A549 (cell line): Measurements from ENCODE around the gene TSC22D1. TPM values are rescaled to one million over a fixed set of nuclear protein-coding genes. Genes with fewer than 3 reads are reported as not detected.
"Not testable (repeated sequence)": the region's sequence is repeated elsewhere in the genome, so short reads cannot be mapped to it uniquely, and the experiment has no call there.

Experiments
- ATAC-seq, 2 experiments: fragments of 200-7000 bp in 1 of 2; fragments of >200 bp in 1 of 2; cut with Nextera tagmentation in 1 of 2; cut with Tn5 transposase in 1 of 2; 3 replicates each; pipeline versions ENCODE4 v1.8.0 to v1.9.1; 2018 to 2020; ENCODE audit warnings: mild to moderate bottlenecking in 1 of 2, moderate library complexity in 1 of 2
- CTCF ChIA-PET: fragments of 300-600 bp; sonication (Branson Sonifier 250); formaldehyde crosslinking; extraction: SDS; loops from one replicate; lab custom pipeline; 2021; ENCODE audit warnings: antibody characterized with exemption, inconsistent platforms; lab: Yijun Ruan, JAX
- POLR2A ChIA-PET: fragments of 350-600 bp; formaldehyde crosslinking; extraction: SDS; loops from one replicate; lab custom pipeline; 2021; ENCODE audit warnings: antibody characterized with exemption, inconsistent platforms; lab: Yijun Ruan, JAX
- DNase-seq, 2 experiments: peaks; one replicate each; pipeline versions ENCODE4 v3.0.0 to v3.0.0-alpha.2; 2011 to 2016; ENCODE audit warnings: low read depth in 1 of 2, low spot score in 1 of 2
- FAIRE-seq: peaks from 2 replicates; lab custom pipeline; 2011; peaks lifted over from hg19 to GRCh38; lab: Jason Lieb, UNC
- H3K27ac ChIP-seq, 2 experiments: fragments of >200 bp; sonication (Bioruptor Twin); formaldehyde crosslinking; 3 replicates each; pipeline ENCODE4 v1.5.1; 2016 to 2017
- H3K4me1 ChIP-seq: fragments of >200 bp; sonication (Bioruptor Twin); formaldehyde crosslinking; 3 replicates; pipeline ENCODE4 v1.6.1; 2016
- H3K4me2 ChIP-seq: fragments of >200 bp; sonication (Bioruptor Twin); formaldehyde crosslinking; 3 replicates; pipeline ENCODE4 v1.6.1; 2016
- H3K4me3 ChIP-seq: fragments of >200 bp; sonication (Bioruptor Twin); formaldehyde crosslinking; 3 replicates; pipeline ENCODE4 v1.5.1; 2016
- H3K9me3 ChIP-seq: fragments of >200 bp; sonication (Bioruptor Twin); formaldehyde crosslinking; 3 replicates; pipeline ENCODE4 v1.6.1; 2016
- CEBPB ChIP-seq, 2 experiments: fragments of >200 bp in 1 of 2; sonication (Bioruptor Twin) in 1 of 2; formaldehyde crosslinking in 1 of 2; IDR thresholded peaks; 2 replicates each; pipeline ENCODE4 v1.6.1; 2012 to 2016
- CHD2 ChIP-seq: fragments of 150-350 bp; IDR thresholded peaks from 2 replicates; pipeline ENCODE4 v1.6.1; 2014; ENCODE audit warnings: low read length; ENCODE audit not compliant: partially characterized antibody
- CHD4 ChIP-seq: fragments of 200-600 bp; sonication (generic); IDR thresholded peaks from 2 replicates; pipeline ENCODE4 v1.6.1; 2016; ENCODE audit warnings: antibody characterized with exemption, mild to moderate bottlenecking, borderline replicate concordance
- EP300 ChIP-seq, 2 experiments: fragments of >200 bp; sonication (Bioruptor Twin); formaldehyde crosslinking; IDR thresholded peaks; 2 replicates in 1 of 2; 3 replicates in 1 of 2; pipeline ENCODE4 v1.6.1; 2016 to 2017
- HEYL ChIP-seq: fragments of 250-450 bp; sonication (Bioruptor Pico); IDR thresholded peaks from 2 replicates; pipeline ENCODE4 v1.8.0; 2021; ENCODE audit warnings: mild to moderate bottlenecking, moderate library complexity
- HOXA7 ChIP-seq: fragments of 250-450 bp; sonication (Bioruptor Pico); IDR thresholded peaks from 2 replicates; pipeline ENCODE4 v1.5.0; 2020; ENCODE audit warnings: mild to moderate bottlenecking, moderate library complexity
- HOXB13 ChIP-seq: fragments of 250-450 bp; sonication (Bioruptor Pico); IDR thresholded peaks from 2 replicates; pipeline ENCODE4 v1.5.0; 2020; ENCODE audit warnings: low read depth, mild to moderate bottlenecking, moderate library complexity
- KDM1A ChIP-seq: fragments of 200-600 bp; sonication (generic); IDR thresholded peaks from 2 replicates; pipeline ENCODE4 v1.6.1; 2016; ENCODE audit warnings: low read depth, mild to moderate bottlenecking
- KDM5A ChIP-seq: fragments of 200-600 bp; sonication (generic); IDR thresholded peaks from 2 replicates; pipeline ENCODE4 v1.6.1; 2016; ENCODE audit warnings: antibody characterized with exemption, mild to moderate bottlenecking
- MAFK ChIP-seq: fragments of 450-650 bp; IDR thresholded peaks from 2 replicates; pipeline ENCODE4 v1.6.1; 2014; ENCODE audit not compliant: partially characterized antibody
- MAZ ChIP-seq: fragments of 150-350 bp; IDR thresholded peaks from 2 replicates; pipeline ENCODE4 v1.6.1; 2014; ENCODE audit warnings: antibody characterized with exemption, low read depth, low read length, borderline replicate concordance
- NFE2L2 ChIP-seq: fragments of 150-350 bp; conservative IDR thresholded peaks from 2 replicates; pipeline ENCODE4 v1.6.1; 2014; ENCODE audit warnings: low read length
- NPAS2 ChIP-seq: fragments of 250-450 bp; sonication (Bioruptor Pico); IDR thresholded peaks from 2 replicates; pipeline ENCODE4 v1.8.0; 2022; ENCODE audit warnings: mild to moderate bottlenecking, moderate library complexity, borderline replicate concordance
- PHF8 ChIP-seq: fragments of 200-600 bp; sonication (generic); IDR thresholded peaks from 2 replicates; pipeline ENCODE4 v1.6.1; 2016; ENCODE audit warnings: low read depth, mild to moderate bottlenecking, antibody characterized with exemption, moderate library complexity, borderline replicate concordance
- POLR2A ChIP-seq: IDR thresholded peaks from 2 replicates; pipeline ENCODE4 v1.6.1; 2012; ENCODE audit warnings: mild to moderate bottlenecking, low read length
- RARB ChIP-seq: fragments of 250-450 bp; sonication (Bioruptor Pico); IDR thresholded peaks from 2 replicates; pipeline ENCODE4 v1.8.0; 2021; ENCODE audit warnings: mild to moderate bottlenecking, moderate library complexity
- SMC3 ChIP-seq: fragments of >200 bp; sonication (Bioruptor Twin); formaldehyde crosslinking; IDR thresholded peaks from 3 replicates; pipeline ENCODE4 v1.6.1; 2018; ENCODE audit warnings: inconsistent platforms
- TFCP2L1 ChIP-seq: fragments of 250-450 bp; sonication (Bioruptor Pico); IDR thresholded peaks from 2 replicates; pipeline ENCODE4 v1.5.0; 2021; ENCODE audit warnings: mild to moderate bottlenecking
- TP53 ChIP-seq: fragments of 250-450 bp; sonication (Bioruptor Pico); IDR thresholded peaks from 2 replicates; pipeline ENCODE4 v1.5.0; 2021; ENCODE audit warnings: mild to moderate bottlenecking, moderate library complexity
- ZFP36 ChIP-seq: fragments of 450-650 bp; IDR thresholded peaks from 2 replicates; pipeline ENCODE4 v1.6.1; 2014; ENCODE audit warnings: borderline replicate concordance; ENCODE audit not compliant: partially characterized antibody
- WGBS: methylation state at CpG from one replicate; pipeline ENCODE4 v1.1.6; 2017; ENCODE audit errors: missing lambda C conversion rate; 5-methylcytosine and 5-hydroxymethylcytosine counted together
- polyA plus RNA-seq, 4 experiments: library from polyadenylated mRNA; depleted of rRNA in 3 of 4; stranded (reverse); fragments of >200 nt; fragmentation: RNase III in 1 of 4; extraction: RNeasy Plus Mini Kit Qiagen cat#74134 plus additional on column Dnase treatment in 1 of 4; gene quantifications; 2 replicates in 3 of 4; 3 replicates in 1 of 4; pipeline ENCODE4 v1.2.3, GENCODE V29; 2011 to 2017
- TF ChIP-seq, protein P1 (sequence below): fragments of 150-350 bp; IDR thresholded peaks from 2 replicates; pipeline ENCODE4 v1.6.1; 2014; ENCODE audit warnings: low read depth, mild to moderate bottlenecking, low read length
- TF ChIP-seq, protein P2 (sequence below): fragments of 250-450 bp; sonication (Bioruptor Pico); IDR thresholded peaks from 2 replicates; pipeline ENCODE4 v1.5.0; 2021; ENCODE audit warnings: mild to moderate bottlenecking, moderate library complexity, borderline replicate concordance
- TF ChIP-seq, protein P3 (sequence below): fragments of >200 bp; sonication (Bioruptor Twin); formaldehyde crosslinking; IDR thresholded peaks from 2 replicates; pipeline ENCODE4 v1.6.1; 2016
- TF ChIP-seq, protein P4 (sequence below): fragments of 450-650 bp; IDR thresholded peaks from 2 replicates; pipeline ENCODE4 v1.6.1; 2014; ENCODE audit warnings: antibody characterized with exemption
- TF ChIP-seq, protein P5 (sequence below): fragments of 250-450 bp; sonication (Bioruptor Pico); IDR thresholded peaks from 2 replicates; pipeline ENCODE4 v1.5.0; 2020; ENCODE audit warnings: low read depth, mild to moderate bottlenecking, moderate library complexity

The TSC22D1 gene
- polyA plus RNA-seq, 2 of the 4 experiments (the other 2 are of a cell fraction): 66.8 to 196 TPM

DNA sequence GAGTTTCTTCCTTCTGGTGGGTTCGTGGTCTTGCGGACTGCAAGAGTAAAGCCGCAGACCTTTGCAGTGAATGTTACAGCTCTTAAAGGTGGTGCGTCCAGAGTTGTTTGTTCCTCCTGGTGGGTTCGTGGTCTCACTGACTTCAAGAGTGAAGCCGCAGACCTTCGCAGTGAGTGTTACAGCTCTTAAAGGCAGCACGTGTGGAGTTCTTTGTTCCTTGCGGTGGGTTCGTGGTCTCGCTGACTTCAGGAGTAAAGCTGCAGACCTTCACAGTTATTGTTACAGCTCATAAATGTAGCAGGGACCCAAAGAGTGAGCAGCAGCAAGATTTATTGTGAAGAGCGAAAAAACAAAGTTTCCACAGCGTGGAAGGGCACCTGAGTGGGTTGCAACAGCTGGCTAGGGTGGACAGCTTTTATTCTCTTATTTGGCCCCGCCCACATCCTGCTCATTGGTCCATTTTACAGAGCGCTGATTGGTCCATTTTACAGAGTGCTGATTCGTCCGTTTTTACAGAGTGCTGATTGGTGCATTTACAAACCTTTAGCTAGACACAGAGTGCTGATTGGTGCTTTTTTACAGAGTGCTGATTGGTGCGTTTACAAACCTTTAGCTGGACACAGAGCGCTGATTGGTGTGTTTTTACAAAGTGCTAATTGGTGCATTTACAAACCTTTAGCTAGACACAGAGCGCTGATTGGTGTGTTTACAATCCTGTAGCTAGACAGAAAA, 17.9 kb upstream of the TSC22D1 start:
- H3K4me2 ChIP-seq, H3K27ac ChIP-seq, POLR2A ChIA-PET, DNase-seq, ATAC-seq, H3K4me3 ChIP-seq, H3K4me1 ChIP-seq, CTCF ChIA-PET, FAIRE-seq, H3K9me3 ChIP-seq: not testable (repeated sequence)
- TF ChIP-seq MAFK: peak; percentile 77
- WGBS: 82% methylated on average over 20 of the region's 20 CpGs

DNA sequence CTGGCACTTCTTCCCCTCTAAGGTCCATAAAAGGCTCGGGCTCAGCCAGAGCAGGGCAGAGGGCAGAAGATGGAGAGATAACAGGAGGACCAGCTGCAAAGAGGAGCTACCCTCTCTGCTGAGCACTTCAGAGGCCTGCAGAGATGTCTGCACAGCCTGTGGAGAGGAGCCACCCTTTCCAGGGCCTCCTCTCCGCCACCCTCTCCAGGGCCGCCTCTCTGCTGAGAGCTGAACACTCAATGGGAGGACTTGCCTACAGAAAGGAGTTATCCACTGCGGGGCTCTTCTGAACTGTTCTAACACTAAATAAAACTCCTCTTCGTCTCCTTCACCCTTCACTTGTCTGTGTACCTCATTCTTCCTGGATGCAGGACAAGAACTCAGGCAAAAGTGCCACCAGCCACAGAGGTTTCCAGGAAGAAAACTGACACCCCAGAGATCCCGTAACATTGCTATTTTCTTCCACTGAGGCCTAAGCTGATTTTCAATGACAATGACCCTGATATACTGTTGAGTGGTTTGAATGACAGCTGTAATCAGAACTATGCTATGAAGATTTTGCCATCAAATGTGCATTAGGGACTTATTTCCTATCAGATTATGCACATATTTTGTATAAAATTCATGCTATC, 16.2 kb upstream of the TSC22D1 start:
- DNase-seq (no peak), FAIRE-seq (no peak), ATAC-seq (no peak)
- CTCF ChIA-PET: no interaction called here
- Histone ChIP-seq H3K4me1 (peaks cover 7% of the 10 kb centered on the region; the same call in 2 of the 3 replicates), H3K4me3 (no peak overlapping the region), H3K4me2 (no peak overlapping the region), H3K9me3 (no peaks in the 10 kb centered on the region), H3K27ac (no peak overlapping the region)
- TF ChIP-seq KDM1A (no peak), KDM5A (no peak), PHF8 (no peak), TP53 (CRISPR knock-in tag) (no peak), NFE2L2 (no peak), HOXA7 (CRISPR knock-in tag) (no peak), NPAS2 (CRISPR knock-in tag) (no peak), RARB (no peak), MAZ (no peak), HOXB13 (no peak)
- TF ChIP-seq, protein P1, sequence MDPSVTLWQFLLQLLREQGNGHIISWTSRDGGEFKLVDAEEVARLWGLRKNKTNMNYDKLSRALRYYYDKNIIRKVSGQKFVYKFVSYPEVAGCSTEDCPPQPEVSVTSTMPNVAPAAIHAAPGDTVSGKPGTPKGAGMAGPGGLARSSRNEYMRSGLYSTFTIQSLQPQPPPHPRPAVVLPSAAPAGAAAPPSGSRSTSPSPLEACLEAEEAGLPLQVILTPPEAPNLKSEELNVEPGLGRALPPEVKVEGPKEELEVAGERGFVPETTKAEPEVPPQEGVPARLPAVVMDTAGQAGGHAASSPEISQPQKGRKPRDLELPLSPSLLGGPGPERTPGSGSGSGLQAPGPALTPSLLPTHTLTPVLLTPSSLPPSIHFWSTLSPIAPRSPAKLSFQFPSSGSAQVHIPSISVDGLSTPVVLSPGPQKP: no peak
- TF ChIP-seq, protein P2, sequence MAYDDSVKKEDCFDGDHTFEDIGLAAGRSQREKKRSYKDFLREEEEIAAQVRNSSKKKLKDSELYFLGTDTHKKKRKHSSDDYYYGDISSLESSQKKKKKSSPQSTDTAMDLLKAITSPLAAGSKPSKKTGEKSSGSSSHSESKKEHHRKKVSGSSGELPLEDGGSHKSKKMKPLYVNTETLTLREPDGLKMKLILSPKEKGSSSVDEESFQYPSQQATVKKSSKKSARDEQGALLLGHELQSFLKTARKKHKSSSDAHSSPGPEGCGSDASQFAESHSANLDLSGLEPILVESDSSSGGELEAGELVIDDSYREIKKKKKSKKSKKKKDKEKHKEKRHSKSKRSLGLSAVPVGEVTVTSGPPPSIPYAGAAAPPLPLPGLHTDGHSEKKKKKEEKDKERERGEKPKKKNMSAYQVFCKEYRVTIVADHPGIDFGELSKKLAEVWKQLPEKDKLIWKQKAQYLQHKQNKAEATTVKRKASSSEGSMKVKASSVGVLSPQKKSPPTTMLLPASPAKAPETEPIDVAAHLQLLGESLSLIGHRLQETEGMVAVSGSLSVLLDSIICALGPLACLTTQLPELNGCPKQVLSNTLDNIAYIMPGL (CRISPR knock-in tag): no peak
- TF ChIP-seq, protein P3, sequence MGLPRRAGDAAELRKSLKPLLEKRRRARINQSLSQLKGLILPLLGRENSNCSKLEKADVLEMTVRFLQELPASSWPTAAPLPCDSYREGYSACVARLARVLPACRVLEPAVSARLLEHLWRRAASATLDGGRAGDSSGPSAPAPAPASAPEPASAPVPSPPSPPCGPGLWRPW: no peak
- 93% methylated on average over 6 of the region's 6 CpGs for WGBS
- POLR2A ChIA-PET: no interaction called here

DNA sequence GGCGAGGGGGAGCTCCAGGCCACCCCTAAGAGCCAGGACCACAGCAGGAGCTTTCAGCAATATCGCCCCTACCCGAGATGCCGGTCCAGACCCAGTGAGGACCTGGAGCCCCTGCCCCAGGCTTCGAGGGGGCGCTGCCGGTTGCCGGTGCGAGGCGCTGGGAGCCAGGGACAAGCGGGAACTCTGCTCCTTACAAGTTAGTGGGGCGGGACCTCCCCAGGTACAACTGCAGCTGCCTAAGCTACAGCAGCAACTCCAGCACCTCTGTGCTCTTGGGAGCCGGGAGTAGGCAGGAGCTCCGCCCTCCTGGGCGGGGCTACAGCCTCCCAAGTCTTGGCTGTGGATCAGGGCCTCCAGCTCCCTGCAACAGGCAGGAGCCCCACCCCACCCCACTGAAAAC, 15.2 kb upstream of the TSC22D1 start:
- peak in 1 of 2 experiments; percentile 25 for DNase-seq
- Histone ChIP-seq H3K4me2 (no peak overlapping the region), H3K4me1 (peaks cover 7% of the 10 kb centered on the region; the same call in 2 of the 3 replicates), H3K9me3 (no peaks in the 10 kb centered on the region), H3K27ac (peak overlapping the region in 1 of 2 experiments; percentile 89; a peak in 2 of 6 replicates), H3K4me3 (no peak overlapping the region)
- WGBS: no CpG with 5 or more reads among the region's 15 CpGs
- ATAC-seq: peak; percentile 50 to 82; a peak in 4 of 6 replicates
- no peak for TF ChIP-seq POLR2A
- TF ChIP-seq, protein P4, sequence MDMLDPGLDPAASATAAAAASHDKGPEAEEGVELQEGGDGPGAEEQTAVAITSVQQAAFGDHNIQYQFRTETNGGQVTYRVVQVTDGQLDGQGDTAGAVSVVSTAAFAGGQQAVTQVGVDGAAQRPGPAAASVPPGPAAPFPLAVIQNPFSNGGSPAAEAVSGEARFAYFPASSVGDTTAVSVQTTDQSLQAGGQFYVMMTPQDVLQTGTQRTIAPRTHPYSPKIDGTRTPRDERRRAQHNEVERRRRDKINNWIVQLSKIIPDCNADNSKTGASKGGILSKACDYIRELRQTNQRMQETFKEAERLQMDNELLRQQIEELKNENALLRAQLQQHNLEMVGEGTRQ: no peak
- TF ChIP-seq, protein P3: no peak
- TF ChIP-seq, protein P1: no peak
- TF ChIP-seq CEBPB (IDR thresholded peaks at IDR 0.05): no peak
- no peak for TF ChIP-seq CHD4
- no peak for TF ChIP-seq PHF8
- TF ChIP-seq CHD2: no peak
- no peak for TF ChIP-seq ZFP36
- no peak for TF ChIP-seq SMC3
- TF ChIP-seq MAZ: no peak
- no peak for TF ChIP-seq EP300 (IDR thresholded peaks at IDR 0.05)
- no peak for TF ChIP-seq TFCP2L1
- no peak for TF ChIP-seq MAFK
- TF ChIP-seq, protein P5, sequence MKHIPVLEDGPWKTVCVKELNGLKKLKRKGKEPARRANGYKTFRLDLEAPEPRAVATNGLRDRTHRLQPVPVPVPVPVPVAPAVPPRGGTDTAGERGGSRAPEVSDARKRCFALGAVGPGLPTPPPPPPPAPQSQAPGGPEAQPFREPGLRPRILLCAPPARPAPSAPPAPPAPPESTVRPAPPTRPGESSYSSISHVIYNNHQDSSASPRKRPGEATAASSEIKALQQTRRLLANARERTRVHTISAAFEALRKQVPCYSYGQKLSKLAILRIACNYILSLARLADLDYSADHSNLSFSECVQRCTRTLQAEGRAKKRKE: no peak
- no peak for TF ChIP-seq HEYL (CRISPR knock-in tag)
- no peak for FAIRE-seq
- ChIA-PET CTCF (interaction anchor here (1.0 kb wide), 1 partner anchor 331 kb away, joined by 4 read pairs; no protein-coding TSS in a partner anchor), POLR2A (no interaction called here)
